Cardiac fibroblast (primary cell): ENCODE measurements around the gene ALDH5A1.

Experiments
- DNase-seq, 2 donors: peaks; one replicate each; pipeline versions ENCODE4 v3.0.0 to v3.0.0-alpha.2; 2010; ENCODE audit warnings: low read depth in 2 of 2
- H3K4me3 ChIP-seq, 2 donors: replicated peaks in 1 of 2; 1 replicate in 1 of 2; 2 replicates in 1 of 2; pipeline ENCODE4 v1.5.1; 2011; ENCODE audit warnings: low read depth in 2 of 2, low read length in 2 of 2, mild to moderate bottlenecking in 2 of 2, moderate library complexity in 1 of 2
- CTCF ChIP-seq: IDR thresholded peaks from one replicate; pipeline ENCODE4 v1.5.1; 2011; ENCODE audit warnings: low read depth, mild to moderate bottlenecking, low read length, inconsistent platforms

Gene ALDH5A1

GRCh38 chr6:24574809-24575208 lies 80.0 kb downstream of the ALDH5A1 start:
- no peak overlapping the region for H3K4me3 ChIP-seq
- no peak for TF ChIP-seq CTCF
- no peak for DNase-seq

GRCh38 chr6:24576447-24576846 lies 81.7 kb downstream of the ALDH5A1 start:
- TF ChIP-seq CTCF = no peak
- no peak overlapping the region for H3K4me3 ChIP-seq
- no peak for DNase-seq

GRCh38 chr6:24581084-24581669 lies 86.4 kb downstream of the ALDH5A1 start:
- DNase-seq = peak; percentile 73 to 74
- peak; percentile 90 for TF ChIP-seq CTCF
- H3K4me3 ChIP-seq = no peak overlapping the region

GRCh38 chr6:24583463-24584381 lies 89.0 kb downstream of the ALDH5A1 start:
- peak; percentile 87 for TF ChIP-seq CTCF
- no peak overlapping the region for H3K4me3 ChIP-seq
- peak; percentile 69 to 78 for DNase-seq

- TF ChIP-seq CTCF = no peak
- H3K4me3 ChIP-seq = no peak overlapping the region
- DNase-seq = no peak
Observed at GRCh38 chr6:24584382-24584720, 89.6 kb downstream of the ALDH5A1 start.
